SK-N-SH (cell line): ENCODE results near the gene ANKRD39. TPM values are rescaled to one million over a fixed set of nuclear protein-coding genes. Genes with fewer than 3 reads are reported as not detected.

Source experiments
- CTCF ChIA-PET: fragments of 300-600, 350-600 bp; formaldehyde crosslinking; extraction: SDS; loops from one replicate; lab custom pipeline; 2021; lab: Yijun Ruan, JAX
- POLR2A ChIA-PET: fragments of 350-600 bp; sonication (Branson Sonifier 250); formaldehyde crosslinking; extraction: SDS; loops from one replicate; lab custom pipeline; 2020; ENCODE audit warnings: antibody characterized with exemption, inconsistent platforms; lab: Yijun Ruan, JAX
- DNase-seq: peaks from one replicate; pipeline ENCODE4 v3.0.0; 2012
- H2AFZ ChIP-seq: fragments of 200-600 bp; sonication (generic); 2 replicates; pipeline ENCODE4 v1.8.1; 2016; ENCODE audit warnings: antibody characterized with exemption, mild to moderate bottlenecking, low read depth
- H3F3A ChIP-seq: fragments of 200-600 bp; sonication (generic); replicated peaks from 2 replicates; pipeline ENCODE3; 2016; ENCODE audit warnings: antibody characterized with exemption, mild to moderate bottlenecking; ENCODE audit not compliant: insufficient read depth
- H3K27ac ChIP-seq, 2 experiments: fragments of 200-500 bp in 1 of 2; fragments of 200-600 bp in 1 of 2; sonication (Bioruptor generic) in 1 of 2; sonication (generic), shearing (Covaris generic) in 1 of 2; 2 replicates each; pipeline versions ENCODE4 v1.5.1 to v1.6.1; 2014 to 2016; ENCODE audit warnings: low read depth in 2 of 2, inconsistent platforms in 1 of 2, low read length in 1 of 2, mild to moderate bottlenecking in 1 of 2, mixed read lengths in 1 of 2
- H3K27me3 ChIP-seq: fragments of 200-600 bp; sonication (generic), shearing (Covaris generic); 2 replicates; pipeline ENCODE4 v1.6.1; 2016; ENCODE audit warnings: mixed run types; ENCODE audit not compliant: insufficient read depth
- H3K36me3 ChIP-seq, 2 experiments: fragments of 200-500 bp in 1 of 2; fragments of 200-600 bp in 1 of 2; sonication (Bioruptor generic) in 1 of 2; sonication (generic) in 1 of 2; replicated peaks in 1 of 2; 2 replicates each; pipeline versions ENCODE3 to v1.5.1; 2014 to 2016; ENCODE audit warnings: low read length in 1 of 2, mild to moderate bottlenecking in 1 of 2; ENCODE audit not compliant: insufficient read depth in 2 of 2, control insufficient read depth in 1 of 2
- H3K4me1 ChIP-seq, 2 experiments: fragments of 200-500 bp in 1 of 2; fragments of 200-600 bp in 1 of 2; sonication (Bioruptor generic) in 1 of 2; sonication (generic), shearing (Covaris generic) in 1 of 2; 2 replicates each; pipeline versions ENCODE4 v1.5.1 to v1.6.1; 2014 to 2016; ENCODE audit warnings: low read depth in 1 of 2, low read length in 1 of 2, mixed run types in 1 of 2; ENCODE audit not compliant: insufficient read depth in 2 of 2, control insufficient read depth in 1 of 2
- H3K4me2 ChIP-seq: fragments of 200-600 bp; sonication (generic), shearing (Covaris generic); 2 replicates; pipeline ENCODE4 v1.6.1; 2017; ENCODE audit warnings: mixed run types
- H3K4me3 ChIP-seq, 2 experiments: fragments of 200-500 bp in 1 of 2; fragments of 200-600 bp in 1 of 2; sonication (Bioruptor generic) in 1 of 2; sonication (generic), shearing (Covaris generic) in 1 of 2; 2 replicates each; pipeline versions ENCODE4 v1.5.1 to v1.8.1; 2014 to 2016; ENCODE audit warnings: low read depth in 2 of 2, inconsistent platforms in 1 of 2, low read length in 1 of 2, mild to moderate bottlenecking in 1 of 2, mixed read lengths in 1 of 2, moderate library complexity in 1 of 2
- H3K79me2 ChIP-seq: fragments of 200-600 bp; sonication (generic); 2 replicates; pipeline ENCODE4 v1.8.1; 2017; ENCODE audit warnings: mild to moderate bottlenecking; ENCODE audit not compliant: insufficient read depth
- H3K9ac ChIP-seq: fragments of 200-600 bp; sonication (generic); 2 replicates; pipeline ENCODE4 v1.6.1; 2017; ENCODE audit warnings: mixed run types
- H3K9me2 ChIP-seq: fragments of 200-600 bp; sonication (generic); 2 replicates; pipeline ENCODE4 v1.6.1; 2017; ENCODE audit warnings: mixed run types
- H3K9me3 ChIP-seq: fragments of 200-600 bp; sonication (generic); 2 replicates; pipeline ENCODE4 v1.6.1; 2017; ENCODE audit warnings: mixed run types, mild to moderate bottlenecking, moderate library complexity
- H4K20me1 ChIP-seq: fragments of 200-600 bp; sonication (generic); 2 replicates; pipeline ENCODE4 v1.6.1; 2017; ENCODE audit warnings: mild to moderate bottlenecking, mixed run types; ENCODE audit not compliant: insufficient read depth
- CHD2 ChIP-seq: fragments of 150-350 bp; IDR thresholded peaks from 2 replicates; pipeline ENCODE4 v1.6.1; 2018; ENCODE audit warnings: low read length; ENCODE audit not compliant: partially characterized antibody
- CTCF ChIP-seq: fragments of 200-600 bp; sonication (generic); IDR thresholded peaks from 2 replicates; pipeline ENCODE4 v1.6.1; 2017; ENCODE audit warnings: antibody characterized with exemption, mild to moderate bottlenecking, moderate library complexity
- ELF1 ChIP-seq: IDR thresholded peaks from 2 replicates; pipeline ENCODE4 v1.4.0; 2012
- EP300 ChIP-seq, 2 experiments: IDR thresholded peaks; 2 replicates each; pipeline versions ENCODE4 v1.4.0 to v1.6.1; 2012; ENCODE audit warnings: borderline replicate concordance in 1 of 2, low read depth in 1 of 2, low read length in 1 of 2
- EZH2phosphoT487 ChIP-seq: fragments of 200-600 bp; sonication (generic); IDR thresholded peaks from 2 replicates; pipeline ENCODE4 v1.6.1; 2017; ENCODE audit warnings: low read depth, mixed run types, mild to moderate bottlenecking, antibody characterized with exemption, moderate library complexity, borderline replicate concordance
- FOSL2 ChIP-seq: IDR thresholded peaks from 2 replicates; pipeline ENCODE4 v1.4.0; 2012; ENCODE audit warnings: low read depth, mild to moderate bottlenecking, moderate library complexity, borderline replicate concordance
- GABPA ChIP-seq: IDR thresholded peaks from 2 replicates; pipeline ENCODE4 v1.4.0; 2012; ENCODE audit warnings: low read depth, mild to moderate bottlenecking
- GATA2 ChIP-seq: sonication (generic); formaldehyde crosslinking; IDR thresholded peaks from 2 replicates; pipeline ENCODE4 v1.5.0; 2020; ENCODE audit warnings: mild to moderate bottlenecking, missing genetic modification reagents
- IRF3 ChIP-seq: fragments of 150-350 bp; IDR thresholded peaks from 2 replicates; pipeline ENCODE4 v1.6.1; 2016; ENCODE audit warnings: mild to moderate bottlenecking, low read depth, low read length
- JUND ChIP-seq: IDR thresholded peaks from 2 replicates; pipeline ENCODE4 v1.4.0; 2012
- MEF2A ChIP-seq: IDR thresholded peaks from 2 replicates; pipeline ENCODE4 v1.4.0; 2012; ENCODE audit warnings: low read depth, borderline replicate concordance
- NFIC ChIP-seq: IDR thresholded peaks from 2 replicates; pipeline ENCODE4 v1.4.0; 2012; ENCODE audit warnings: borderline replicate concordance
- NRF1 ChIP-seq: IDR thresholded peaks from 2 replicates; pipeline ENCODE4 v1.6.1; 2012; ENCODE audit warnings: low read depth, mild to moderate bottlenecking, low read length
- PBX3 ChIP-seq: IDR thresholded peaks from 2 replicates; pipeline ENCODE4; 2012
- RCOR1 ChIP-seq: fragments of 150-350 bp; IDR thresholded peaks from 2 replicates; pipeline ENCODE4 v1.6.1; 2017; ENCODE audit warnings: antibody characterized with exemption, low read length
- RFX5 ChIP-seq: IDR thresholded peaks from 2 replicates; pipeline ENCODE4 v1.6.1; 2012; ENCODE audit warnings: mild to moderate bottlenecking, improper control_type of control experiment, low read length
- TAF1 ChIP-seq: IDR thresholded peaks from 2 replicates; pipeline ENCODE4 v1.6.1; 2012; ENCODE audit warnings: low read depth, mild to moderate bottlenecking, low read length, moderate library complexity, borderline replicate concordance
- TCF12 ChIP-seq: IDR thresholded peaks from 2 replicates; pipeline ENCODE4 v1.4.0; 2012
- TEAD4 ChIP-seq: IDR thresholded peaks from 2 replicates; pipeline ENCODE4 v1.4.0; 2012; ENCODE audit warnings: mild to moderate bottlenecking, borderline replicate concordance; ENCODE audit not compliant: insufficient read depth
- YY1 ChIP-seq: IDR thresholded peaks from 2 replicates; pipeline ENCODE4 v1.4.0; 2012; ENCODE audit warnings: low read depth, mild to moderate bottlenecking
- WGBS: methylation state at CpG from one replicate; pipeline ENCODE4 v1.1.6; 2017; ENCODE audit warnings: low lambda C conversion rate; 5-methylcytosine and 5-hydroxymethylcytosine counted together
- polyA plus RNA-seq, 3 experiments: library from polyadenylated mRNA; depleted of rRNA; stranded (reverse); fragments of >200 nt; gene quantifications; 2 replicates each; pipeline ENCODE4 v1.2.3, GENCODE V29; 2012

Gene ANKRD39
- polyA plus RNA-seq, 1 of the 3 experiments (the other 2 are of a cell fraction): 11.8 TPM

GRCh38 chr2:96891591-96892333 lies 33.9 kb upstream of the ANKRD39 start:
- Histone ChIP-seq H3K27me3 (no peaks in the 10 kb centered on the region), H2AFZ (no peak overlapping the region), H3K36me3 (no peaks in the 10 kb centered on the region), H3K9me3 (no peaks in the 10 kb centered on the region), H4K20me1 (no peaks in the 10 kb centered on the region), H3K4me3 (no peak overlapping the region), H3K4me1 (peaks cover 0 to 61% of the 10 kb centered on the region in 2 experiments; a peak in 1 of 4 replicates)
- CTCF ChIA-PET: interaction anchor here (1.1 to 1.3 kb wide), 3 partner anchors 23 to 59 kb away, joined by 4 to 9 read pairs (median 6); no protein-coding TSS in a partner anchor
- DNase-seq: no peak
- TF ChIP-seq TEAD4 (no peak), JUND (no peak), ELF1 (no peak), RCOR1 (no peak), MEF2A (no peak), IRF3 (no peak), NFIC (no peak), RFX5 (no peak), TAF1 (no peak), PBX3 (no peak), GABPA (no peak), CHD2 (no peak), YY1 (no peak), EZH2phosphoT487 (no peak), EP300 (IDR thresholded peaks at IDR 0.05; ENCODE audit: borderline replicate concordance in 1 of 2, low read depth in 1 of 2, low read length in 1 of 2) (no peak), NRF1 (no peak), GATA2 (CRISPR knock-in tag) (no peak), FOSL2 (no peak), CTCF (no peak), TCF12 (no peak)
- TF ChIP-seq, all 33 proteins: peak for 0
- Histone ChIP-seq H3K4me2 (no peak overlapping the region), H3F3A (no peaks in the 10 kb centered on the region), H3K9me2 (no peaks in the 10 kb centered on the region), H3K9ac (no peak overlapping the region), H3K79me2 (no peaks in the 10 kb centered on the region), H3K27ac (peak overlapping the region in 1 of 2 experiments; percentile 56; a peak in 2 of 4 replicates)
- POLR2A ChIA-PET: interaction anchor here (1.0 kb wide), 1 partner anchor 16 kb away, joined by 3 read pairs; no protein-coding TSS in a partner anchor
- WGBS: 65% methylated on average over 8 of the region's 11 CpGs
